ENCODE data around the gene GTPBP1. TPM values are rescaled to one million over a fixed set of nuclear protein-coding genes. Genes with fewer than 3 reads are reported as not detected.

The GTPBP1 gene
- polyA plus RNA-seq, 1 of the 3 experiments (the other 2 are of a cell fraction), result 15.2 TPM

- peaks cover 69% of the 10 kb centered on the region for H3K79me2 ChIP-seq (ENCODE audit: insufficient read depth)
- no peaks in the 10 kb centered on the region for H3K27me3 ChIP-seq (ENCODE audit: insufficient read depth)
- TF ChIP-seq GABPA (IDR thresholded peaks at IDR 0.05; ENCODE audit: low read depth) (no peak), TCF12 (IDR thresholded peaks at IDR 0.05) (no peak), TEAD4 (IDR thresholded peaks at IDR 0.05; ENCODE audit: borderline replicate concordance, insufficient read depth) (no peak), PBX3 (IDR thresholded peaks at IDR 0.05) (no peak), NFIC (IDR thresholded peaks at IDR 0.05; ENCODE audit: borderline replicate concordance) (no peak), MXI1 (IDR thresholded peaks at IDR 0.05; ENCODE audit: low read depth, low read length) (no peak), NRF1 (IDR thresholded peaks at IDR 0.05; ENCODE audit: low read depth, low read length) (no peak), CHD2 (IDR thresholded peaks at IDR 0.05; ENCODE audit: low read length, partially characterized antibody) (no peak), MEF2A (IDR thresholded peaks at IDR 0.05; ENCODE audit: borderline replicate concordance, low read depth) (no peak), YY1 (IDR thresholded peaks at IDR 0.05; ENCODE audit: low read depth) (no peak), MAX (IDR thresholded peaks at IDR 0.05; ENCODE audit: low read depth) (no peak), FOXM1 (IDR thresholded peaks at IDR 0.05; ENCODE audit: low read depth) (no peak), EZH2phosphoT487 (IDR thresholded peaks at IDR 0.05; ENCODE audit: borderline replicate concordance, low read depth) (no peak), ELF1 (IDR thresholded peaks at IDR 0.05) (no peak), RFX5 (IDR thresholded peaks at IDR 0.05; ENCODE audit: low read length) (no peak), FOXJ3 (CRISPR knock-in tag; IDR thresholded peaks at IDR 0.05) (no peak), EP300 (IDR thresholded peaks at IDR 0.05; ENCODE audit: borderline replicate concordance in 1 of 2, low read depth in 1 of 2, low read length in 1 of 2) (no peak)
- peak overlapping the region; percentile 85 for H3K4me2 ChIP-seq
- POLR2A ChIA-PET, result interaction anchor here (2.3 kb wide), 1 partner anchor 17 kb away, joined by 8 read pairs; the partner anchor contains the start of gene TOMM22
- CTCF ChIA-PET, result interaction anchor here (1.0 to 3.0 kb wide), 3 partner anchors 10 to 34 kb away, joined by 3 to 13 read pairs (median 4); partner anchors contain the start of gene TOMM22
- no peaks in the 10 kb centered on the region for H4K20me1 ChIP-seq (ENCODE audit: insufficient read depth)
- no peak overlapping the region for H2AFZ ChIP-seq (ENCODE audit: low read depth)
- WGBS (ENCODE audit: low lambda C conversion rate), result 94% methylated on average over 12 of the region's 13 CpGs
- peaks cover 7 to 20% of the 10 kb centered on the region in 2 experiments; a peak in 2 of 4 replicates for H3K4me1 ChIP-seq (ENCODE audit: control insufficient read depth in 1 of 2, insufficient read depth in 2 of 2, low read depth in 1 of 2, low read length in 1 of 2)
- no peaks in the 10 kb centered on the region for H3K9me3 ChIP-seq
- peaks cover 29% of the 10 kb centered on the region for H3F3A ChIP-seq (replicated peaks; ENCODE audit: insufficient read depth)
- 0 out of 4 replicates have a peak overlapping the region, but pooled peaks of 1 of the 2 experiments have one; percentile 4 for H3K27ac ChIP-seq (ENCODE audit: low read depth in 2 of 2, low read length in 1 of 2)
- DNase-seq, result no peak
- H3K4me3 ChIP-seq (ENCODE audit: low read depth in 2 of 2, low read length in 1 of 2), result peak overlapping the region; percentile 65 to 70
- H3K9ac ChIP-seq, result no peak overlapping the region
- no peaks in the 10 kb centered on the region for H3K36me3 ChIP-seq (replicated peaks in 1 of 2; ENCODE audit: control insufficient read depth in 1 of 2, insufficient read depth in 2 of 2, low read length in 1 of 2)
- H3K9me2 ChIP-seq, result no peaks in the 10 kb centered on the region
Observed at GRCh38 chr22:38698407-38699094, 7.2 kb upstream of the GTPBP1 start.

GRCh38 chr22:38699143-38699542, 6.6 kb upstream of the GTPBP1 start:
- Histone ChIP-seq H3K4me2 (peak overlapping the region; percentile 85), H3K9me2 (no peaks in the 10 kb centered on the region), H3K9ac (peak overlapping the region; percentile 95; the same call in 1 of the 2 replicates), H3K9me3 (no peaks in the 10 kb centered on the region), H3K27ac (ENCODE audit: low read depth in 2 of 2, low read length in 1 of 2) (peak overlapping the region in 1 of 2 experiments; percentile 75; a peak in 1 of 4 replicates), H3K4me1 (ENCODE audit: control insufficient read depth in 1 of 2, insufficient read depth in 2 of 2, low read depth in 1 of 2, low read length in 1 of 2) (peaks cover 7 to 20% of the 10 kb centered on the region in 2 experiments; a peak in 2 of 4 replicates), H3K36me3 (replicated peaks in 1 of 2; ENCODE audit: control insufficient read depth in 1 of 2, insufficient read depth in 2 of 2, low read length in 1 of 2) (no peaks in the 10 kb centered on the region), H2AFZ (ENCODE audit: low read depth) (no peak overlapping the region), H3F3A (replicated peaks; ENCODE audit: insufficient read depth) (peaks cover 29% of the 10 kb centered on the region), H4K20me1 (ENCODE audit: insufficient read depth) (no peaks in the 10 kb centered on the region), H3K79me2 (ENCODE audit: insufficient read depth) (peaks cover 63% of the 10 kb centered on the region), H3K4me3 (ENCODE audit: low read depth in 2 of 2, low read length in 1 of 2) (peak overlapping the region; percentile 65 to 70), H3K27me3 (ENCODE audit: insufficient read depth) (no peaks in the 10 kb centered on the region)
- CTCF ChIA-PET, result interaction anchor here (0.6 to 3.0 kb wide), 3 partner anchors 17 to 48 kb away, joined by 4 to 13 read pairs (median 4); partner anchors contain the start of gene TOMM22
- 67% methylated on average over 1 of the region's 5 CpGs for whole genome bisulfite sequencing (ENCODE audit: low lambda C conversion rate)
- no peak for DNase-seq
- POLR2A ChIA-PET, result interaction anchor here (2.3 kb wide), 1 partner anchor 18 kb away, joined by 8 read pairs; the partner anchor contains the start of gene TOMM22
- no peak for TF ChIP-seq POLR2AphosphoS5 (IDR thresholded peaks at IDR 0.05; ENCODE audit: low read depth, low read length)
